Measurements from ENCODE around the gene ZNF92.

Gene ZNF92

DNA sequence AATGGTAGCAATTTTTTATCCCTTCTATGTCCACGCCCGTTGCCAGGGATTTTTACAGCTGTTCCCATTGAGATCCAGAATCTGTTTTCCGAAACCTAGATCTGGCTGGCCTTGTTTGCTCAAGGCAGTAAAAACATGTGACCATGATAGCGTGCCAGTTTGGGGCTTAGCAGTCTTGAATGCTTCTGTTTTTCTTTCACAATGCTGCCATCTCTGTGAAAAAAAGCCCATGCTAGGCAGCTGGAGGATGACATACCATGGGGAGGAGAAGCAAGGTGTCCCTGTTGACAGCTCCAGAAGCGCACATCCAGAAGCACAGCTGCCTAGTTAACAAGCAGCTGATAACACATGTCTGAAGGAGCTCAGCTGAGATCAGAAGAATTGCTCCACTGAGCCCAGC is 2.2 kb upstream of the ZNF92 start (continued):
- no peak for TF ChIP-seq PATZ1 (CRISPR knock-in tag; IDR thresholded peaks at IDR 0.05; ENCODE audit: borderline replicate concordance)

GRCh38 chr7:65379318-65379717 is 5.7 kb downstream of the ZNF92 start:
- no peak for TF ChIP-seq ISL1 (CRISPR knock-in tag; IDR thresholded peaks at IDR 0.05)
- TF ChIP-seq, protein P1, sequence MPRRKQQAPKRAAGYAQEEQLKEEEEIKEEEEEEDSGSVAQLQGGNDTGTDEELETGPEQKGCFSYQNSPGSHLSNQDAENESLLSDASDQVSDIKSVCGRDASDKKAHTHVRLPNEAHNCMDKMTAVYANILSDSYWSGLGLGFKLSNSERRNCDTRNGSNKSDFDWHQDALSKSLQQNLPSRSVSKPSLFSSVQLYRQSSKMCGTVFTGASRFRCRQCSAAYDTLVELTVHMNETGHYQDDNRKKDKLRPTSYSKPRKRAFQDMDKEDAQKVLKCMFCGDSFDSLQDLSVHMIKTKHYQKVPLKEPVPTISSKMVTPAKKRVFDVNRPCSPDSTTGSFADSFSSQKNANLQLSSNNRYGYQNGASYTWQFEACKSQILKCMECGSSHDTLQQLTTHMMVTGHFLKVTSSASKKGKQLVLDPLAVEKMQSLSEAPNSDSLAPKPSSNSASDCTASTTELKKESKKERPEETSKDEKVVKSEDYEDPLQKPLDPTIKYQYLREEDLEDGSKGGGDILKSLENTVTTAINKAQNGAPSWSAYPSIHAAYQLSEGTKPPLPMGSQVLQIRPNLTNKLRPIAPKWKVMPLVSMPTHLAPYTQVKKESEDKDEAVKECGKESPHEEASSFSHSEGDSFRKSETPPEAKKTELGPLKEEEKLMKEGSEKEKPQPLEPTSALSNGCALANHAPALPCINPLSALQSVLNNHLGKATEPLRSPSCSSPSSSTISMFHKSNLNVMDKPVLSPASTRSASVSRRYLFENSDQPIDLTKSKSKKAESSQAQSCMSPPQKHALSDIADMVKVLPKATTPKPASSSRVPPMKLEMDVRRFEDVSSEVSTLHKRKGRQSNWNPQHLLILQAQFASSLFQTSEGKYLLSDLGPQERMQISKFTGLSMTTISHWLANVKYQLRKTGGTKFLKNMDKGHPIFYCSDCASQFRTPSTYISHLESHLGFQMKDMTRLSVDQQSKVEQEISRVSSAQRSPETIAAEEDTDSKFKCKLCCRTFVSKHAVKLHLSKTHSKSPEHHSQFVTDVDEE (CRISPR knock-in tag; IDR thresholded peaks at IDR 0.05), result no peak
- TF ChIP-seq ARNTL (CRISPR knock-in tag; IDR thresholded peaks at IDR 0.05; ENCODE audit: borderline replicate concordance, low read depth), result no peak
- no peak for TF ChIP-seq TOX (CRISPR knock-in tag; IDR thresholded peaks at IDR 0.05; ENCODE audit: borderline replicate concordance)
- no peak for TF ChIP-seq ZNF70 (CRISPR knock-in tag; IDR thresholded peaks at IDR 0.05)
- TF ChIP-seq ESRRG (CRISPR knock-in tag; IDR thresholded peaks at IDR 0.05), result no peak
- TF ChIP-seq ZC3H10 (CRISPR knock-in tag; IDR thresholded peaks at IDR 0.05), result no peak
- TF ChIP-seq PPARA (CRISPR knock-in tag; IDR thresholded peaks at IDR 0.05; ENCODE audit: borderline replicate concordance), result no peak
- TF ChIP-seq, protein P2, sequence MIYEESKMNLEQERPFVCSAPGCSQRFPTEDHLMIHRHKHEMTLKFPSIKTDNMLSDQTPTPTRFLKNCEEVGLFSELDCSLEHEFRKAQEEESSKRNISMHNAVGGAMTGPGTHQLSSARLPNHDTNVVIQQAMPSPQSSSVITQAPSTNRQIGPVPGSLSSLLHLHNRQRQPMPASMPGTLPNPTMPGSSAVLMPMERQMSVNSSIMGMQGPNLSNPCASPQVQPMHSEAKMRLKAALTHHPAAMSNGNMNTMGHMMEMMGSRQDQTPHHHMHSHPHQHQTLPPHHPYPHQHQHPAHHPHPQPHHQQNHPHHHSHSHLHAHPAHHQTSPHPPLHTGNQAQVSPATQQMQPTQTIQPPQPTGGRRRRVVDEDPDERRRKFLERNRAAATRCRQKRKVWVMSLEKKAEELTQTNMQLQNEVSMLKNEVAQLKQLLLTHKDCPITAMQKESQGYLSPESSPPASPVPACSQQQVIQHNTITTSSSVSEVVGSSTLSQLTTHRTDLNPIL (CRISPR knock-in tag; IDR thresholded peaks at IDR 0.05; ENCODE audit: low read depth), result no peak
- TF ChIP-seq, protein P3, sequence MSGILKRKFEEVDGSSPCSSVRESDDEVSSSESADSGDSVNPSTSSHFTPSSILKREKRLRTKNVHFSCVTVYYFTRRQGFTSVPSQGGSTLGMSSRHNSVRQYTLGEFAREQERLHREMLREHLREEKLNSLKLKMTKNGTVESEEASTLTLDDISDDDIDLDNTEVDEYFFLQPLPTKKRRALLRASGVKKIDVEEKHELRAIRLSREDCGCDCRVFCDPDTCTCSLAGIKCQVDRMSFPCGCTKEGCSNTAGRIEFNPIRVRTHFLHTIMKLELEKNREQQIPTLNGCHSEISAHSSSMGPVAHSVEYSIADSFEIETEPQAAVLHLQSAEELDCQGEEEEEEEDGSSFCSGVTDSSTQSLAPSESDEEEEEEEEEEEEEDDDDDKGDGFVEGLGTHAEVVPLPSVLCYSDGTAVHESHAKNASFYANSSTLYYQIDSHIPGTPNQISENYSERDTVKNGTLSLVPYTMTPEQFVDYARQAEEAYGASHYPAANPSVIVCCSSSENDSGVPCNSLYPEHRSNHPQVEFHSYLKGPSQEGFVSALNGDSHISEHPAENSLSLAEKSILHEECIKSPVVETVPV (CRISPR knock-in tag; IDR thresholded peaks at IDR 0.05), result no peak
- no peak for TF ChIP-seq ZFP3 (CRISPR knock-in tag; IDR thresholded peaks at IDR 0.05)
- ATAC-seq, result peak; percentile 55

- no peak for ATAC-seq
- TF ChIP-seq TOX (CRISPR knock-in tag; IDR thresholded peaks at IDR 0.05; ENCODE audit: borderline replicate concordance), result no peak
- TF ChIP-seq, protein P1 (CRISPR knock-in tag; IDR thresholded peaks at IDR 0.05), result no peak
- TF ChIP-seq CSDC2 (CRISPR knock-in tag; IDR thresholded peaks at IDR 0.05), result no peak
- TF ChIP-seq ZNF70 (CRISPR knock-in tag; IDR thresholded peaks at IDR 0.05), result no peak
- TF ChIP-seq ZNF565 (CRISPR knock-in tag; conservative IDR thresholded peaks at IDR 0.05; ENCODE audit: low read depth), result no peak
- no peak for TF ChIP-seq POU6F1 (CRISPR knock-in tag; IDR thresholded peaks at IDR 0.05; ENCODE audit: borderline replicate concordance, low read depth)
- TF ChIP-seq ESRRG (CRISPR knock-in tag; IDR thresholded peaks at IDR 0.05), result no peak
- TF ChIP-seq ZFP3 (CRISPR knock-in tag; IDR thresholded peaks at IDR 0.05), result no peak
- no peak for TF ChIP-seq ISL1 (CRISPR knock-in tag; IDR thresholded peaks at IDR 0.05)
- TF ChIP-seq TCF4 (CRISPR knock-in tag; IDR thresholded peaks at IDR 0.05; ENCODE audit: borderline replicate concordance), result no peak
- TF ChIP-seq, protein P3 (CRISPR knock-in tag; IDR thresholded peaks at IDR 0.05), result no peak
- TF ChIP-seq OSR1 (CRISPR knock-in tag; IDR thresholded peaks at IDR 0.05), result no peak
- TF ChIP-seq ZFP30 (CRISPR knock-in tag; IDR thresholded peaks at IDR 0.05), result no peak
- TF ChIP-seq GLIS3 (CRISPR knock-in tag; IDR thresholded peaks at IDR 0.05), result no peak
- TF ChIP-seq, protein P2 (CRISPR knock-in tag; IDR thresholded peaks at IDR 0.05; ENCODE audit: low read depth), result no peak
- no peak for TF ChIP-seq ARNTL (CRISPR knock-in tag; IDR thresholded peaks at IDR 0.05; ENCODE audit: borderline replicate concordance, low read depth)
- TF ChIP-seq ZC3H10 (CRISPR knock-in tag; IDR thresholded peaks at IDR 0.05), result no peak
These were observed 8.1 kb downstream of the ZNF92 start for GRCh38 chr7:65381742-65382141.
